ENCODE data around the gene BMP7. TPM values are rescaled to one million over a fixed set of nuclear protein-coding genes. Genes with fewer than 3 reads are reported as not detected.

Gene BMP7
- total RNA-seq, 1 experiment from 2014 or later, result 7.5 TPM

DNA sequence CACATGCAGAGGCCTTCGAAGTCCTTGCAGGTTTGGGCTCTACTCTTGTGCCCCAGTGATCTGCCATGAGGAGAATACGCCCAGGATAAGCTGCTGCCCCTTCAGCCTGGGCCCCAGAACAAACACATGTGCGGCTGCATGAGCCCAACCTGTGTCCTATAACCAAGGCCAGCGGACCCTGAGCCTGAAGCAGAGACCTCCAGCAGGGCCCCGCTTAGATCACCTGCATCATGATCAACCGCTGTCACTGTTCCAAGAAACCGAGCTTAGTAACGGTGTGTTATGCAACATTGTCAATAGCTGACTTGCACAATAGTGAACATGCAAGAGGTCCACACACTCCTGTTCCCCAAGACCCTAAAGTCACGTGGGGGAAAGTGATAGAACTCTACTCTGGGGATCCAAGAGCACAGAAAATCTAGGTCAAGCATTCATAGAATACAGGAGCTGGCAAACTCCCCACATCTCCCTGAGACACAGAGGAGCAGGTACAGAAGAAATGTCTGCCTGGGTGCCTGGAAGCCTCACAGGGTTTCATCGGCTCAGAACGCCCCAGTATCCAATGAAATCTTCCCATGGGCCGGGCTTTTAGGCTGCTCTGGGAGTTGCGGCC, 136.2 kb downstream of the BMP7 start:
- POLR2A ChIA-PET (ENCODE audit: low non-redundant PET), result no interaction called here
- intact Hi-C loops (cut with micrococcal nuclease; ENCODE audit: unreplicated experiment), result no loop called here

DNA sequence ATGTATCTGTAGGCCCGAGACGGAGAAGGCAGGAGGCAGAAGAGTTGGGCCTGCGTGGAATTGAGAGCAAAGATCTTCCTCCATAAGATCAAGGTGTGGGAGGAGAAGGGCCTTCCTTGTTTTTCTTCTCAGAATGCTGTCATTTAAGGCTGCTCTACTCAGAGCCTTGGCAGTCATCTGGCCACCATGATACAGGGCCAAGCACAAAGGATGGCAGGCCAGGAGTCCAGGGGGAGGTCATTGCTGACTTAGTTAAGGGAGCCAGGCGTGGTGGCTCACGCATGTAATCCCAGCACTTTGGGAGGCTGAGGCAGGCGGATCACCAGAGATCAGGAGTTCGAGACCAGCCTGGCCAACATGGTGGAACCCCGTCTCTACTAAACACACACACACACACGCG, 137.1 kb downstream of the BMP7 start:
- H3K4me1 ChIP-seq (ENCODE audit: insufficient read depth, low read length, poor library complexity, severe bottlenecking), result peaks cover 6% of the 10 kb centered on the region
- H3K27me3 ChIP-seq (replicated peaks; ENCODE audit: insufficient read depth, low read depth, low read length, poor library complexity), result no peaks in the 10 kb centered on the region
- H3K36me3 ChIP-seq (ENCODE audit: insufficient read depth, low read length, poor library complexity, severe bottlenecking), result no peaks in the 10 kb centered on the region
- no TSS peak for BruUV-seq (replicated peaks)
- intact Hi-C loops (cut with micrococcal nuclease; ENCODE audit: unreplicated experiment), result no loop called here
- ChIA-PET POLR2A (ENCODE audit: low non-redundant PET) (no interaction called here), CTCF (no interaction called here)
- TF ChIP-seq EZH2 (IDR thresholded peaks at IDR 0.05; ENCODE audit: borderline replicate concordance, low read depth, low read length, poor library complexity, severe bottlenecking) (no peak), CTCF (conservative IDR thresholded peaks at IDR 0.05; ENCODE audit: low read depth, low read length) (no peak)
- DNase-seq (ENCODE audit: low spot score), result no peak
- no peaks in the 10 kb centered on the region for H3K9me3 ChIP-seq (ENCODE audit: low read depth, low read length, poor library complexity, severe bottlenecking)
- no peak overlapping the region for H3K27ac ChIP-seq (ENCODE audit: low read depth, low read length, poor library complexity, severe bottlenecking)
- no peak overlapping the region for H3K4me3 ChIP-seq (ENCODE audit: low read depth, low read length, poor library complexity, severe bottlenecking)

More for the DNA sequence above, 136.2 kb downstream of the BMP7 start:
- CTCF ChIA-PET, result no interaction called here
- DNase-seq (ENCODE audit: low spot score), result no peak
- no peak overlapping the region for H3K27ac ChIP-seq (ENCODE audit: low read depth, low read length, poor library complexity, severe bottlenecking)
- no peaks in the 10 kb centered on the region for H3K36me3 ChIP-seq (ENCODE audit: insufficient read depth, low read length, poor library complexity, severe bottlenecking)
- BruUV-seq (replicated peaks), result no TSS peak
- TF ChIP-seq CTCF (conservative IDR thresholded peaks at IDR 0.05; ENCODE audit: low read depth, low read length) (no peak), EZH2 (IDR thresholded peaks at IDR 0.05; ENCODE audit: borderline replicate concordance, low read depth, low read length, poor library complexity, severe bottlenecking) (no peak)
- no peaks in the 10 kb centered on the region for H3K27me3 ChIP-seq (replicated peaks; ENCODE audit: insufficient read depth, low read depth, low read length, poor library complexity)
- peaks cover 6% of the 10 kb centered on the region for H3K4me1 ChIP-seq (ENCODE audit: insufficient read depth, low read length, poor library complexity, severe bottlenecking)
- no peaks in the 10 kb centered on the region for H3K9me3 ChIP-seq (ENCODE audit: low read depth, low read length, poor library complexity, severe bottlenecking)
- H3K4me3 ChIP-seq (ENCODE audit: low read depth, low read length, poor library complexity, severe bottlenecking), result no peak overlapping the region

GRCh38 chr20:57128044-57128757, 138.2 kb downstream of the BMP7 start:
- Histone ChIP-seq H3K9me3 (ENCODE audit: low read depth, low read length, poor library complexity, severe bottlenecking) (no peaks in the 10 kb centered on the region), H3K36me3 (ENCODE audit: insufficient read depth, low read length, poor library complexity, severe bottlenecking) (no peaks in the 10 kb centered on the region), H3K4me3 (ENCODE audit: low read depth, low read length, poor library complexity, severe bottlenecking) (no peak overlapping the region), H3K27me3 (replicated peaks; ENCODE audit: insufficient read depth, low read depth, low read length, poor library complexity) (no peaks in the 10 kb centered on the region), H3K27ac (ENCODE audit: low read depth, low read length, poor library complexity, severe bottlenecking) (no peak overlapping the region), H3K4me1 (ENCODE audit: insufficient read depth, low read length, poor library complexity, severe bottlenecking) (no peaks in the 10 kb centered on the region)
- POLR2A ChIA-PET (ENCODE audit: low non-redundant PET), result no interaction called here
- TF ChIP-seq CTCF (conservative IDR thresholded peaks at IDR 0.05; ENCODE audit: low read depth, low read length) (no peak), EZH2 (IDR thresholded peaks at IDR 0.05; ENCODE audit: borderline replicate concordance, low read depth, low read length, poor library complexity, severe bottlenecking) (no peak)
- DNase-seq (ENCODE audit: low spot score), result no peak
- intact Hi-C loops (cut with micrococcal nuclease; ENCODE audit: unreplicated experiment), result no loop called here
- no TSS peak for BruUV-seq (replicated peaks)
- CTCF ChIA-PET, result no interaction called here

Measured in A673 (cell line).